Hematopoietic multipotent progenitor cell treated with erythropoietin and hydrocortisone succinate and interleukin-3 and kit ligand, for 15 days (in vitro differentiated cells): Measurements from ENCODE around the gene AQP5.

ENCODE experiments used
- DNase-seq: peaks from one replicate; pipeline ENCODE4 v3.0.0-alpha.2; 2015; ENCODE audit warnings: low spot score

The AQP5 gene

GRCh38 chr12:49964849-49965624 is 3.4 kb downstream of the AQP5 start:
- DNase-seq, result no peak

- DNase-seq, result no peak
Measured at GRCh38 chr12:49965836-49966235, 4.2 kb downstream of the AQP5 start.

GRCh38 chr12:49966511-49967041 is 4.9 kb downstream of the AQP5 start:
- DNase-seq, result no peak

GRCh38 chr12:49967042-49967776 is 5.5 kb downstream of the AQP5 start:
- peak; percentile 82 for DNase-seq

GRCh38 chr12:49967777-49968250 is 6.1 kb downstream of the AQP5 start:
- no peak for DNase-seq

GRCh38 chr12:49968471-49968870 is 6.8 kb downstream of the AQP5 start:
- DNase-seq, result no peak

- DNase-seq, result no peak
Measured at GRCh38 chr12:49969027-49969426, 7.4 kb downstream of the AQP5 start.

- no peak for DNase-seq
Measured at GRCh38 chr12:49969651-49970429, 8.2 kb downstream of the AQP5 start.

- no peak for DNase-seq
Measured at GRCh38 chr12:49970658-49971057, 9.0 kb downstream of the AQP5 start.

- no peak for DNase-seq
Measured at GRCh38 chr12:49971141-49971540, 9.5 kb downstream of the AQP5 start.

- no peak for DNase-seq
Measured at GRCh38 chr12:49972129-49972528, 10.5 kb downstream of the AQP5 start.

GRCh38 chr12:49972641-49973360 is 11.1 kb downstream of the AQP5 start, which contains the start of gene AQP6:
Gene AQP6 (plus strand): TSS chr12:49972947. CDS start chr12:49973174, 227 bp downstream.
- no peak for DNase-seq

GRCh38 chr12:49973361-49973830 is 11.7 kb downstream of the AQP5 start:
- DNase-seq, result no peak

GRCh38 chr12:49974231-49974675 is 12.6 kb downstream of the AQP5 start:
- no peak for DNase-seq

- DNase-seq, result no peak
Measured at GRCh38 chr12:49974677-49975317, 13.1 kb downstream of the AQP5 start.

- DNase-seq, result no peak
Measured at GRCh38 chr12:49975318-49975761, 13.7 kb downstream of the AQP5 start.

- DNase-seq, result no peak
Measured at GRCh38 chr12:49976557-49976956, 14.9 kb downstream of the AQP5 start.

- DNase-seq, result no peak
Measured at GRCh38 chr12:49978125-49978524, 16.5 kb downstream of the AQP5 start.

- DNase-seq, result no peak
Measured at GRCh38 chr12:49979016-49979586, 17.4 kb downstream of the AQP5 start.

GRCh38 chr12:49979791-49980190 is 18.1 kb downstream of the AQP5 start:
- DNase-seq, result no peak
